GM12864 (cell line): ENCODE data around the gene NCBP3.
"Not testable (repeated sequence)": the region's sequence is repeated elsewhere in the genome, so short reads cannot be mapped to it uniquely, and the experiment has no call there.

ENCODE experiments used
- DNase-seq: peaks from one replicate; pipeline ENCODE4 v3.0.0-alpha.2; 2011; ENCODE audit warnings: low read depth
- H3K4me3 ChIP-seq: 2 replicates; pipeline ENCODE4 v1.5.1; 2011; ENCODE audit warnings: mild to moderate bottlenecking, low read depth, low read length, control low read depth
- CTCF ChIP-seq: IDR thresholded peaks from 2 replicates; pipeline ENCODE4 v1.5.1; 2011; ENCODE audit warnings: low read depth, mild to moderate bottlenecking, moderate library complexity, low read length, control low read depth, inconsistent platforms; ENCODE audit errors: missing control alignments

The NCBP3 gene

DNA sequence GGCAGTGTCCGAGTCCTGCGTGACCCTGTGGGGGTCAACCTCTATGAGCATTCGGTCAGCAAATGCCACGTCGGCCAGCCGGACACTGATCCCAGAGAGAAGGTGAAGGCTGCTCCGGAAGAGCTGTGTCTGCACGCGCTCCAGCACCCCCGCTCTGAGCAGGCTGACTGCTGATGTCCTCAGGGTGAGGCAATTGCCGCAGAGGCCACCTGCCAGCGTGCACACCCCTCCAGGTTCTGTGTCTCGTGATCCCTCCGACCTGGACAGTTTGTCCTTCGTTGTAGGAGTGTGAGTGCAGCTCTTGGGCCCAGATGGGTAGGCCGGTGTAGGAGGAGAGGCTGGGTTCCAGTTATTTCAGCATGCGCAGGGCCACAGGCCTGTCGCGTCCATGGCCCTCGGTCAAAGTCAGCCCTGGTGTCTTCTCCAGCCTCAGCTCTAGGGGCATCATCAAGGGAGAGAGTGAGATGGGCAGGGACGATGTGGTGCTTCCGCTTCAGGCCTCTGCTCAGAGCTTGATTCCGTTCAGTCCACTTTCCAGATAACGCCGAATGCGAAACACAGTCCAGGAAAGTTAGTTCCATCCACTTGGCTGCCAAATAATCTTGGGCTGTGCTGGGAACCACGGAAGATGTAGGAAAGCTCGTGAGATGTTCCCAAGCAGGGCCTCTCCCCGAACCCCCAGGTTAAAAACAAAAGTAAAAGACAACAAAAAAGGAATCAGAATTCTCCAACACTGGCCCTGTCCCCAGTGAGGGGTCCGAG, 15.1 kb upstream of the NCBP3 start:
- no peak for TF ChIP-seq CTCF
- DNase-seq, result no peak
- no peak overlapping the region for H3K4me3 ChIP-seq

DNA sequence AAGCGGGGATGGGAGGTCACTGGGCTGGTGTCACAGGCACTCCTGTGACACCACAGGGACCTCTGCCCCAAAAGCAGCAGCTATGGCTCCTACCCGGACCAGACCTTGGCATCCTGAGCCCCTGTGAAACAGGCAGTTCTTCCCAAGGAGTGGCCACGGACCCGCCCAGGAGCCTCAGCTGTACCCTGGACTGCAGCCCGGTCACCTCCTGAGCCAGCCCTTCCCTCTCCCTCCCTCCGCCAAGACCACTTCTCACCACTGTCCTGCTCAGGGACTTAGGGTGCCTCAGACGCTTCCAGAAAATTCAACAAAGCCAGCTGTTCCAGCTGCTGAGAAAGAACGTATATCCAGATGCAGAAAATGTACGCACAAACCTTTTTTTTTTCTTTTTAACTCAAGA, 13.9 kb upstream of the NCBP3 start:
- TF ChIP-seq CTCF, result no peak
- no peak overlapping the region for H3K4me3 ChIP-seq
- no peak for DNase-seq

DNA sequence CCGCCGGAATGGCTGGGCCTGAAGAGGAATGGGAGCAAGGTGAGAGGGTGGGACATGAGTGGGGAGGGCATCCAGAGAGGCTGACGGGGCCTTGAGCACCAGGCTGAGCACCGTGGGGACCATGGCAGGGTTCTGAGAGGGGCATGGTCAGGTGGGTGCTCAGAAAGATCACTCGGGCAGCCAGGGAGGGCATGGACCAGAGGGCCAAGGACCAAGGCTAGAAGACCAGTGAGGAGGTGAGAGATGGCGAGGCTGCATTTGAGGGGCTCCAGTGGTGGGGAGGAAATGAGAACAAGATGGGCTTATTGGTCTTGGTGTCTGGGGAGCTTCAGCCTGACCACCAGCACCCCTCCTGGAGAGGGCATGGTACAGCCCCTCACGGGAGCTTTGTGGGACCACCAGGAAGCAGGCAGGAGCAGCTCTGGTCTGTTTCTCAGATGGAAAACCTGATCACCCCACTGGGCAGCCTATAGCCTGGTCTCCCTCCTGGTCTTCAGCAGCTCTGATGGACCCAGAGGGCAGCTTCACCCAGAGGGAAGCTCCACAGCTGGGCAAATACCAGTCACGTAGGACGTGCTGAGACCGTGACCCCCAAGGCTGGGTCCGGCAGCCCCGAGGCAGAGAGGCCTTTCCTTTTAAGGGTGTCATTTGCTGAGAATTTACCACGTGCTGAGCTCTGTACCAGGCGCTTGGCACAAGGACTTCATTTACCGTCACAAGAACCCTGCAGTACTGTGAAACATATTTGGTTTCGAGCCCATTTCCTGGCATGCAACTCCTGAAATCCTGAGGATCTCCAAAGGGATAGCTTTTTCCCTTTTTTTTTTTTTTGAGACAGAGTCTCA, 11.4 kb upstream of the NCBP3 start:
- H3K4me3 ChIP-seq, result no peak overlapping the region
- TF ChIP-seq CTCF, result no peak
- DNase-seq, result no peak

DNA sequence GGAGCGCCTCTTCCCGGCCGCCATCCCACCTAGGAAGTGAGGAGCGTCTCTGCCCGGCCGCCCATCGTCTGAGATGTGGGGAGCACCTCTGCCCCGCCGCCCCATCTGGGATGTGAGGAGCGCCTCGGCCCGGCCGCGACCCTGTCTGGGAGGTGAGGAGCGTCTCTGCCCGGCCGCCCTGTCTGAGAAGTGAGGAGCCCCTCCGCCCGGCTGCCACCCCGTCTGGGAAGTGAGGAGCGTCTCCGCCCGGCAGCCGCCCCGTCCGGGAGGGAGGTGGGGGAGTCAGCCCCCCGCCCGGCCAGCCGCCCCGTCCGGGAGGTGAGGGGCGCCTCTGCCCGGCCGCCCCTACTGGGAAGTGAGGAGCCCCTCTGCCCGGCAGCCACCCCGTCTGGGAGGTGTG, 8.2 kb upstream of the NCBP3 start:
- not testable (repeated sequence) for H3K4me3 ChIP-seq, DNase-seq

DNA sequence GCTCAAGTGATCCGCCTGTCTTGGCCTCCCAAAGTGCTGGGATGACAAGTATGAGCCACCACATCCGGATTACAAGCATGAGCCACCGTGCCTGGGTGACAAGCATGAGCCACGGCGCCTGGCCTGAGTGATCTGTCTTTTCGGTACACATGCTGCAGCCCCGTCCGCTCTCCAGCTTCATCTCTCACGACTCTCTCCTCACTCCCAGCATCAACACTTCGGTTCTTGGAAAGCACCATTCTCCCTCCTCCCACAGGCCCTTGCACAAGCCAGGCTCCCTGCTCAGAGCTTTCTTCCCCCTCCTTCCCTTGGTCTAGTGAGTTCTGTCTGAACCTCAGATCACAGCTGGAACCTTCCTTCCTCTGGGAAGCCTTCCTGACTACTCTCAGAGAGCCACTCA, 6.5 kb upstream of the NCBP3 start:
- no peak for TF ChIP-seq CTCF
- H3K4me3 ChIP-seq, result no peak overlapping the region
- no peak for DNase-seq

- no peak for DNase-seq
- no peak overlapping the region for H3K4me3 ChIP-seq
- TF ChIP-seq CTCF, result no peak
Observed at GRCh38 chr17:3851461-3852100, 5.5 kb upstream of the NCBP3 start.

GRCh38 chr17:3848229-3848835, 2.3 kb upstream of the NCBP3 start:
- H3K4me3 ChIP-seq, result no peak overlapping the region
- DNase-seq, result no peak
- TF ChIP-seq CTCF, result no peak
